NOMO-1 (cell line): ENCODE measurements around the gene DCUN1D5.

ENCODE experiments used
- DNase-seq, 2 experiments: peaks; one replicate each; lab custom pipeline; 2025; ENCODE audit not compliant: unreplicated experiment in 2 of 2; lab: John Stamatoyannopoulos, UW

The DCUN1D5 gene

DNA sequence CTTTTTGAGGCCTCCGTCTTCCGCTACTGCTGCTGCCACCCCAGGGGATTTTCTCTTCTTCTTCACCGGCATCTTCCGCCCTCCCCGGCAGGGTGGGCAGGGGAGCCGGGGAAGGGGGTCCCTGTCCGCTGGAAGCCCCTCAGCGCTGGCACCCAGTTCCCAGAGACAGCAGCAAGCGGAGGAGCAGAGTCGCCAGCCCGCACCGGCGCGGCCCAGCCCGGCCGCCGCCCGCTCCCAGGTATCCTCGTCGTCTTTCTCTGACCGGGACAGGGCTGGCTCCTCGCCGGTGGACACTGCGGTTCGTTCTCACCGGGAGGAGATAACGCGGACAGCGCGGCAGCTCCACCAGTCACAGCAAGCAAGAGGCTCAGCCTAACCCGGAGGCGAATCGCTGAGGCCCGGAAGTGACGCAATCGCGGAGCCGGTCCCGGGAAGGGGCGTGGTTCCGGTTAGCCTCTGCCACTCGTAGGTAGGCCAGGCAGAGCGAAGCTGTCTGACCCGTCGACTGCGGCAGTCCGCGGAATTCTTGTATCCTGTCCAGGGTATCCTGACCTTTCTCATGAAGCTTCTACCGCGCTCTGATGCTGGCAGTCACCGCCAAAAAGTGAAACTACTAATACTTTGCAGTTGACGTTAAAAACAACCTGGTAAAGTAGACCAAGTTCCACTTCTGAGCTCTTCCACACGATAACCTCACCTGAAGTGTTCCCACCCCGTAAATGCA lies at the start of gene DCUN1D5:
DCUN1D5 (minus strand) TSS at position 360 of the 724 bp plus-strand sequence; CDS start at position 72, 288 bp downstream.
- DNase-seq, result peak; percentile 78 to 90

DNA sequence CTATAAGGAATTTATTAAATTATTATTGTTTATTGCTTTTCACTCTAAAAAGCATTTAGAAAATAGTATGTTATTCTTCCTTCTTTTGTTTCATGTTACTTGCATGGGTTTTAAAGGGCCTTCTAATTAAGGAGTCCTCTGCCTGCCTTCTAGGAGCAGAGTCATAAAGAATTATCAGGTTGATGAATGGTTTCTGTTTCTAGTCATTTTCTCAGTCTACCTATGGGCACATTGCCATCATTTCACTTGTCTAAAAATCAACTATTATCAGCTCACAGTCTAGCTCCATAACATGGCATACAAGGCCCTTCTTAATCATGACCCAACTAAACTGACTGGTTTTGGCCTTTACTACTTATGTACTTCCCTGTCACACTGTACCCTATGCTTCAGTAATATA lies 33.5 kb upstream of the DCUN1D5 start:
- DNase-seq, result no peak

DNA sequence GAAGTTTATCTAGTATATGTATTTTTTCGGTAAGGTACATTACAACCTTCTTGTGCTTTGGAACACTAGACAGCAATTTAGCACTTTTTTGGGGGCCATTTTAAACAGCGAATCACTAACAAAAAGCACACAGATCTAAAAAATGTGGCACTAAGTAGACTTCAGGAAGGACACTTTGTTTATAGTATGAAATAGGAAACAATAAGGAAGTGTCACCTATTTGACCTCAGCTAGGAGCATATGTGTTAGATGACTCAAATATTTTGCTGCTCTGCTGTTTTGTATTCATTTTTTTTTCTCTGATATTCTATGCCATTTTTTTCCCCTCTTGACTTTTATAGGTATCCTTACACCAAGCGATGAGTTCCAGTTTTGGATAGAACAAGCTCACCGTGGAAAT lies 22.9 kb upstream of the DCUN1D5 start:
- no peak for DNase-seq

DNA sequence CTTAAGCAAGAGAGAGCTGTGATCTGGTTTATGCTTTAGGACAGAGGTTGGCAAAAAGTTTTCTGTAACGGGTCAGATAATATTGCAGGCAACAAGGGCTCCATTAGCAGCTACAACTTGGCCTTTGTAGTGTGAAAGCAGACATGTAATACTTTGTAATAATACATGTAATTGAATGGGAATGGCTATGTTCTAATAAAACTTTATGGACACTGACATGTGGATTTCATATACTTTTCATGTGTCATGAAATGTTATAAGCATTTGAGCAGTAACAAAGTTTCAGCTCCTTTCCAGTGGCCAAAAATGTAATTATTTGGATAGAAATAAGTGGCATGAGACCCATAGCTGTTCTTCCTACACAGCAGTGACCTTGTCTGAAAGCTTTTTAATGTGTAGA lies 20.4 kb upstream of the DCUN1D5 start:
- DNase-seq, result no peak

DNA sequence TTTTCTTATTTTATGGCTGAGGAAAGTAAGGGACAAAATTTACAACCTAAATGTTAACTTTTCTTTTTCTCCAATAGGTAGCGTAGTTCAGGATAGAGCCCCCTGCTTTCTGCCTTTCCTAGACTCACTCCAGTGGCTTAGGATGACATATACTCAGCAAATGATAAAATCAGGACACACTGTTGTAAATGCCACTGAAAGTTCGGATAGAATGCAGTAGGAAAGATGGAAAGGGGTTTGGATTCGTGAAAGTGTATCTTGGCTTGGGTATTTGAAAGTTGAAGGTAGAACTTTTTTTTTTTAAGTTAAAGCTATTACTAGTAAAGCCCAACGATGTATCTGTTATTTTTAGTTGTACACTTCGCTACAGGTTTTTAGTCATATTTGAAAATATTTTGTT lies 19.4 kb upstream of the DCUN1D5 start:
- no peak for DNase-seq

DNA sequence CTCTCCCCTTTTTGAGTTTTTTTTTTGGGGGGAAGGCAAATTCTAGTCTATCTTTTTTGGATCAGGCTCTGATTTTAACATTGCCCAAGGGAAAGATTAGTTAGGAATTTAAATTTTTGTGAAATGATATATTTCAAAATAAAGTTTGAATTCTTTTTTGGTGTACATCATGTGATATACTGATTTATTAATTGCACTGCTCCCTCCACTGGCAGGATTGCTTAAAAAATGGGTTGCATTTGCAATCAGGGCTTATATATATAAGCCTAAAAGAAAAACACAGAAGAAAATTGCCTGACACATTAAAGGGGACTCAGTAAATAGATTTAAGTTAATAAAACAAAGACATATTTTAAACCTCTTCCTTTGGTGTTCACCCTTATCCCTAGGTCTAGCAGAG lies 18.4 kb upstream of the DCUN1D5 start:
- DNase-seq, result no peak

DNA sequence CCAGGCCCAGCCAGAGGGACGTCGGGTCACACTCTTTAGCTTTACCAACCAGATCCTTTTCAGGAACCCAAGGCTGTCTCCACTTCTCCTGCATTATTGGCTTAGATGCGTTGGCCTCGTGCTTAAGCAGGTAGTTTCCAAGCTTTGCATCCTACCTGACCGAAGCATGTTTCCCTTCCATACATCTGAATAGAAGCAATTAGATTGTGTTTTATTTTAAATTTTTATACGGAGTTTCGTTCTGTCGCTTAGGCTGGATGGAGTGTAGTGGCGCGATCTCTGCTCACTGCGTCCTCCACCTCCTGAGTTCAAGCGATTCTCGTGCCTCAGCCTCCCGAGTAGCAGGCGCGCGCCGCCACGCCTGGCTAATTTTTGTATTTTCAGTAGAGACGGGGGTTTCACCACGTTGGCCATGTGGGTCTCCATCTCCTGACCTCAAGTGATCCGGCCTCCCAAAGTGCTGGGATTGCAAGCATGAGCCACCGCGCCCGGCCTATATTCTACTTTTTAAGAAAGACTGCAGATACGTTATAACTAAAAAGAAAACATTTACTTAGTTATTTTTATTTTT lies 17.9 kb upstream of the DCUN1D5 start:
- DNase-seq, result no peak

DNA sequence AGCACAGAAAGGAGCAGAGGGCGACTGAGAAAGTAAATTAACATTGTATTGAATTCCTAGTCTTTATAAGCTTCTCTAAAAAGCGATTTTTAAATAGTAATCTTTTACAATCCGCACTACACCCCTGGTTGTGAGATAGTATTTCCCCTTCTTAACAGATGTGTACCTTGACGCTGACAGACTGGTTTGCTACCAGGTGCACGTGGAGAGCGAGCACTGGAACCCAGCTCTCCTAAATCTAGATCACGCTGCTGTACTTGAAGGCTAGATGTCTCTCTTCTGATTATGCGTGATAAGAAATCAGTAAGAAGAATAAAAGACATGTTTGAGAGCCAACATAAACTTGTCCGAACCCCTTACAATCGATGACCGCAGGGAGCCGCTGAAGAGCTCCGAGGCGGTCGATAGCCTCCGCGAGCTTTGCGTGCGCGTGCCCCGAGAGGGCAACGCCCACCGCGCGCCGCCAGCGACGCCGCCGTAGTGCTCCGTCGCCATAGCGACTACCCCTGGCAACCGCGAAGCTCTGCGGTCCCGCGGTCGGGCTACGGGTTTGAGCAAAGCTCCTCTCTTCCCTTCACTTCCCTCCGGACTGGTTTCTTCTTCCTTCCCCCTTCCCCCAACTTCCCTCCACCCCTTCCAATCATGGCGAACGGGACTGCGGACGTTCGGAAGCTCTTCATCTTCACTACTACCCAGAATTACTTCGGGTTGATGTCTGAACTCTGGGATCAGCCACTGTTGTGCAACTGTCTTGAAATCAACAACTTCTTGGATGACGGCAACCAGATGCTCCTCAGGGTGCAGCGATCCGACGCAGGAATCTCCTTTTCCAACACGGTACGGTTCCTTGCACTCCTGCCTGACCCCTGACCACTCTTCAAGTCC lies 17.2 kb upstream of the DCUN1D5 start, which contains the start of gene DYNC2H1:
DYNC2H1 (plus strand) TSS at position 494 of the 885 bp plus-strand sequence; CDS start at position 643, 149 bp downstream.
- DNase-seq, result peak; percentile 83 to 86

DNA sequence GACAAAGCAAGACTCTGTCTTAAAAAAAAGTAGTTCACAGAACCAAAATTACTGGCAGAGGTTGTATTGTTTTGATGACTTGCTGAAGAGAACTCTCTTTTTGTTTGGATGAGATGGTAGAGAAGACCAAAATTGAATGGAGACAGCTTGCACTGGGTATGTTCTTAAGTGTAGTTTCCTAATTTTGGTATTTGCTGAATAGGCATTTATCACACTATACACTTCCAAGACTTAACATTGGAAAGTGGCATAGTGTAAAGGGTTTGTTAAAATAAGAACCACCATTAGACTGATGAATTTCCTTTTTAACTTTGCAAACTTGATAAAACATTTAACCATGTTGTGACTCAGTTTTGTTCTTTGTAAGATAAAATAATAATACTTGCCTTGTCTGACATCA lies 5.3 kb upstream of the DCUN1D5 start:
- DNase-seq, result no peak

DNA sequence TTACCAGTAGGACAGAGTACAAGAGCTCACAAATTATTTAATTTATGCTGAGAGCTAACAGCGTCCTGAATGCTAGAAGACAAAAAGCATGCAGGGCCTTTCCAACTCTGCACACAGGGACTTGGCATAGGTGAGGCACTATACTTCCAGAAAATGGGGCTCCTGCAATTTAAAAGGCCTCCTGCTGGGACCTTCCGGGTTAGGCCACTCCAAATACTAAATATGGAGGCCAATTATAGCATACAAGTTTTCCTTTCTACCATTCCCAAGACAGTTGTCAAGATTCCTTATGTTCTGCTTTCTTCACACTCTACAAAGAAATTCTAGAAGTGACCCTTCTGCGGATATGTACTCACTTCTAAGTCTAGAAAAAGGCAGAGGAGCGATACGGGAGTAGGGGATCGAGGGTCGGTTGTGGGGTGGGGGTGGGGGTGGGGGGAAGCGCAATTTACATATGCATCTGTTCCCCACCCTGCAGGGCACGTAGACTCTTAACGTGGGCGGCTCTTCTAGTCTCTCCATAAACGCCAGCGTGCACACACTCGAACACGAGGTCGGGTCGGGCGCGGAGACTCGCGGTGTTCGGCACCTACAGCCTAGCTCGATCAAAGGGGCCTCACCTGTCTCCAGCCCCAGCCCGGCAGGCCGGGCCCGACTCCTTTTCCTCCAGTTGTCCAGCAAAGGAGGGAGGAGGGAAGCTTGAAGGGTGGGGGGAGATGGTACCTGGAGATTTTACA lies 728 bp downstream of the DCUN1D5 start:
- peak in 1 of 2 experiments; percentile 32 for DNase-seq

DNA sequence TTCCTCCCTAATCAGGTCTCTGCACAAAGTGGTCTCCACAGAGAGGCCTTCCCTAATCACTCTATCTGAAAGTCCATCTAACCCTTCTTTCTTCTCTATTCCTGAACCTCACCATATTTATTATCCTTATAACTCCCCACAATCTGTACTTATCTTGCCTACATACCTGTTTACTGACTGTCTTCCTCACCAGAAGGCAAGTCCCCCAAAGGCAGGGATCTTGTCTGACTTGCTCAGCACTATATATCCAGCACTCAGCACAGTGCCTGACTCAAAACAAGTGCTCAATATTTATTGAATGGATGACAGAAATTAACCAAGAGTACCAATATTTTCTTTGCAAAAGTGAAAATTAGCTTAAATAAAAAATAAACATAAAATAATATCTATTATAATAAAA lies 5.5 kb downstream of the DCUN1D5 start:
- no peak for DNase-seq

DNA sequence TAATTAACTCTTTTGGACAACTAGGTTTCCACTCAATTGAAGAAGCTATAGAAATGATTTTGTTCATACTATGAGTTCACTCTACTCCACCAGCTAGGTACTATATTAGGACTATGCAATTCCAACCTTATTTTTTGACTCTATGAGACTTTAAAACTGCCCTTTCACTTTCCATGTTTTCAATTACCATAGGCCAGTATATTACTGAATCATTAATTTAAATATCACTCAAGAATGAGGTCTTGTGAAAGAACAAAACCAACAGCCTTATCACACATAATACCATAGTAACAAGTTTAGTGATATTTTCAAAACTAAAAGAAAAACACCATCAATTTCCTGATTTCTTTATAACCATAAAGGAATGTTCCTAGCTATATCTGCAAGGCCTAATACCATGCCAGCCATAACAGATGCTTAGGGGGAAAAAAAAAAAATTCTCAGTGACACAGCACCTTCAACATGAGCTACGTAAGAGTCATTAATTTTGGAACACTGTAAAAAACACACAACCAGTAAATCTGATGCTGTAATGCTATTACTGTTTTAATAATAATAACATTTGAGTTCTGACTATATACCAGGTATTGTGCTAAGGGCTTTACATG lies 6.1 kb downstream of the DCUN1D5 start:
- no peak for DNase-seq

DNA sequence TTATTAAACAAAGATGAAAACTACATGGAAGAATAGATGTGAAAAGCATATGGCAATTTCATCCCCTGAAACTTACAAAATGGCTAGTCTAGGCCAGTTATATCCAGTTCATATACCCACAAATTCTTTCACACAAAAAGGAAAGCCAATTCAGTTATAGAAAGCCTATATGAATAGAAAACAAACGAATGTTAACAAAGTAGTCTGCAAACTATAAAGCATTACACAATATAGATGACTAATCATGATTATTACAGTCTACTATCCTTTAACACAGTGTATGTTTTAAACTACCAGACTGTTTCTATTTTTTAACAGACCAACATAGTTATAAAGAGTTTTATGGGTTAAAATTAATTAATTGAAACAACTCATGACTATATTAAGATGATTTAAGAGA lies 12.1 kb downstream of the DCUN1D5 start:
- peak in 1 of 2 experiments; percentile 7 for DNase-seq

DNA sequence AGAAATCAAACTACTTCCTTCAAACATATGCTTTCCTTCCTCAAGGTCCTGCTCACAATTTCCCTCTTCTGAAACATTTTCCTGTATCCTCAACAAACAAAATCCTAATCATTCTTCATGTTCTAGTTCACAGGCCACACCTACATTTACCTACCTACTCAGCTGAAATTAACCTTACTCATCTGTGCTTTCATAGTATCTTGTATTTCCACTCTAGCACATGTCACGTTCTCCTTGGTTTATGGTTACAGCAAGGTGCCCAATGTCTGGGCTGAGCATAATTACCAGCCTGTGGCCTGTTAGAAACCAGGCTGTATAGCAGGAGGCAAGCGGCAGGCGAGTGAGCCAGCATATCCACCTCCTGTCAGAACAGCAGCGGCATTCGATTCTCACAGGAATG lies 13.2 kb downstream of the DCUN1D5 start:
- DNase-seq, result no peak

DNA sequence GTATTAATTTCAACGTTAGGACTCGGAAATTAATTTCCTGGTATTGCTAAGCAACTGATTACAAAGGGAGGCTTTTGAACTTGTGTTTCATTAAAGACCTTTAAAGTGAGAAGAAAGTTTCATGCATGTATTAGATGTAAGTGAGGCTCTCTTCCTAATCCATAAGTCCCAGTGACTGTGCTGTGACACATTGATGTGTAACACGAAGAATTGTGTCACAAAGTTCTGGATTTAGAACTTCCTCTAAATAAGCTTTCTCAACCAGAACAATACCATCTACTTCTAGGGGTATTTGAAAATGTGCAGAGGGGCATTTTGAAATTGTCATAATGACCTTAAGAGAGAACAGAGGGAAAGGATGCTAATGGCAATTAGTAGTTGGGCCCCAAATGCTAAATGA lies 14.4 kb downstream of the DCUN1D5 start:
- DNase-seq, result peak in 1 of 2 experiments; percentile 46

DNA sequence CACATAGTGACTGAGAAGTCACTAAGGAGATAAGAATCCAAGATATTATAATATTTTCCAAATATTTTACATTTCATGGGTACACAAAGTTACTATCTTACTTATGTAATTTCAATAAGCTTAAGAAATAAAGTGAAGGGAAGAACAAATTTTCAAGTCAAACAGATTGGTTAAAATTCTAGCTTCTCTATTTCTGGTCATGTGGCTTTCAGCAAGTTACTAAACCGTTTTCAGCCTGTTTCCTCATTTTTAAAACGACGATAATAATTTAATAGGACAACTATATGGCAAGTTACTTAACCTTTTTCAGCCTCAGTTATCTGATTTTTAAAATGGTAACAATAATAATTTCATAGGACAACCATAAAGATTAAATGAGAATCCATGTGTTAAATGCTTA lies 15.6 kb downstream of the DCUN1D5 start:
- peak in 1 of 2 experiments; percentile 30 for DNase-seq

DNA sequence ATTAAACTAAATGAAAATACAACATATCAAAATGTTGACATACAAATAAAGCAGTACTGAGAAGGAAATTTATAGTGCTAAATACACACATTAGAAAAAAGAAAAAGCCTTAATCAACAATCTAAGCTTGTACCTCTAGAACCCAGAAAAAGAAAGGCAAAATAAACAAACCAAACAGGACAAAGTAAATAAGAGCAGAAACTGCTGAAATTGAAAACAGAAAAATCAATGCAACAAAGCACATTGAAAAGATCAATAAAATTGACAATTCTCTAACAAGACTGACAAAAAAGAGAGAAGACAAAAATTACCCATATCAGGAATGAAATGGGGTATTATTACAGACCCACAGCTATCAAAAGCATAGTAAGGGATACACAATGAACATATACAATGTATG lies 21.0 kb downstream of the DCUN1D5 start:
- no peak for DNase-seq

DNA sequence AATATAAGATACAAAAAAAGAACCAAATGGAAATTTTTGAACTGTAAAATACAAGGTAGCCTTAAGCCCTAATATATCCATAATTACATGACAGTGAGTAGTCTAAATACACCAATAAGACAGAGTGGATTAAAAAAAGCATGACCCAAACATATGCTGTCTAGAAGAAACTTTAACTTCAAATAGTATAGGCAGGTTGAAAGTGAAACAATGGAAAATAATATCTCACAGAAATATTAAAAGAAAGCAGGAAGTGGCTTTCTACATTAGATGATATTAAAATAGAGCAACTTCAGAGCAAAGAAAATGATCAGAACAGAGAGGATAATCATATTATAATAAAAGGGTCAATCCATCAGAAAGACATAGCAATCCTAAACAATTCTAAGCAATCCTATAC lies 21.8 kb downstream of the DCUN1D5 start:
- no peak for DNase-seq

DNA sequence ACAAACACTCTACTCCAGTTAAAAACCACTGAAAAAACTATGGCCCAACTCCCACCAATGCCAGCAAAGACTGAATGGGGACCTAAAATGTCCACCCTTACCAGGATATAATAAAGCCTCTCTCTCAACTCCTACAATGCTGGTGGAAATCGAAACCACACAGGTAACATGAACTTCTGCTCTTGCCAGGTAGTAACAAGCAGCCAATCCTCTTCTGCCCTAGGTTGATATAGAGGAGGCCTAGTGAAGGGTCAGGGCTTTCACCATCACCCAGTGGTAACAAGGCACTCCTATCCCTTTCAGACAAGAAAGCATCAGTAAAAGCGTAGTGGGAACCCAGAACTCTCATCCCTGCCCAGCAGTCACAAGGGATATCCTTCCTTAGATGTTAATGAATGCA lies 22.6 kb downstream of the DCUN1D5 start:
- no peak for DNase-seq

DNA sequence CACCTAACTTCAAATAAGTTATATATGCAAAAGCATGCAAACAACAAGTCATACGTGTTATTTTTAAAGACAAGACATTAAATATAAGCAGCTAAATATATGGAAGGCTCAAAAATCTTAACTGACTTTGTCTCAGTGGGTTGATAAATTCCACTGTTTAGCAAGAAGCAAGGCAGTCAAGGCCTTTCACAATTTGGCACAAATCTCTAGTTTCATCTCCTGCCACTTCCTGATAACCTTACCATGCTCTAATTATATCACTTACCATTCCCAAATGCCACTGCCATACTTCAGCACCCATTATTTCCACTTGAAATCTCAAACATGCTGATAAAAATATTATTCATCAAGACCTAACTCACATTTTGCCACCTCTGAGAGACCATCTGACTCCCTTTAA lies 24.8 kb downstream of the DCUN1D5 start:
- DNase-seq, result peak in 1 of 2 experiments; percentile 19
